GM12865 (cell line): Measurements from ENCODE around the gene SYT1.

ENCODE experiments used
- DNase-seq: peaks from one replicate; pipeline ENCODE4 v3.0.0; 2010; ENCODE audit warnings: low read depth
- H3K4me3 ChIP-seq: 2 replicates; pipeline ENCODE4 v1.5.1; 2011; ENCODE audit warnings: mild to moderate bottlenecking, low read depth, low read length, control low read depth
- TF ChIP-seq, protein P1 (sequence below): IDR thresholded peaks from 2 replicates; pipeline ENCODE4 v1.5.1; 2011; ENCODE audit warnings: low read length, control low read depth, low read depth, inconsistent platforms; ENCODE audit not compliant: insufficient read depth; ENCODE audit errors: missing control alignments

The SYT1 gene

GRCh38 chr12:79048962-79049361, 184.4 kb downstream of the SYT1 start:
- TF ChIP-seq, protein P1, sequence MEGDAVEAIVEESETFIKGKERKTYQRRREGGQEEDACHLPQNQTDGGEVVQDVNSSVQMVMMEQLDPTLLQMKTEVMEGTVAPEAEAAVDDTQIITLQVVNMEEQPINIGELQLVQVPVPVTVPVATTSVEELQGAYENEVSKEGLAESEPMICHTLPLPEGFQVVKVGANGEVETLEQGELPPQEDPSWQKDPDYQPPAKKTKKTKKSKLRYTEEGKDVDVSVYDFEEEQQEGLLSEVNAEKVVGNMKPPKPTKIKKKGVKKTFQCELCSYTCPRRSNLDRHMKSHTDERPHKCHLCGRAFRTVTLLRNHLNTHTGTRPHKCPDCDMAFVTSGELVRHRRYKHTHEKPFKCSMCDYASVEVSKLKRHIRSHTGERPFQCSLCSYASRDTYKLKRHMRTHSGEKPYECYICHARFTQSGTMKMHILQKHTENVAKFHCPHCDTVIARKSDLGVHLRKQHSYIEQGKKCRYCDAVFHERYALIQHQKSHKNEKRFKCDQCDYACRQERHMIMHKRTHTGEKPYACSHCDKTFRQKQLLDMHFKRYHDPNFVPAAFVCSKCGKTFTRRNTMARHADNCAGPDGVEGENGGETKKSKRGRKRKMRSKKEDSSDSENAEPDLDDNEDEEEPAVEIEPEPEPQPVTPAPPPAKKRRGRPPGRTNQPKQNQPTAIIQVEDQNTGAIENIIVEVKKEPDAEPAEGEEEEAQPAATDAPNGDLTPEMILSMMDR = no peak
- H3K4me3 ChIP-seq = no peak overlapping the region
- no peak for DNase-seq

DNA sequence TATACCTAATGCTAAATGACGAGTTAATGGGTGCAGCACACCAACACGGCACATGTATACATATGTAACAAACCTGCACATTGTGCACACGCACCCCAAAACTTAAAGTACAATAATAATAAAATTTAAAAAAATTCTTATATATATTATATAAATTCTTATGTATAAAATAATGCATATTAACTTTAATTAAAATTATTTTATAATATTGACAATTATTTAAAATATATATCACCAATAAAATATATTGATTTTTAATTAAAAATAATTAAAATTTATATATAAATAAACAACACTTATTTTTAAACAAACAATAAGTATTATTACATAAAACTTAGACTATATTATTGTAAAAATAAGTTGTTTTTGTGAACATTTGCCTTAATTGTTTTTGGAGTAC, 188.8 kb downstream of the SYT1 start:
- DNase-seq = no peak
- TF ChIP-seq, protein P1 = no peak
- H3K4me3 ChIP-seq = no peak overlapping the region

DNA sequence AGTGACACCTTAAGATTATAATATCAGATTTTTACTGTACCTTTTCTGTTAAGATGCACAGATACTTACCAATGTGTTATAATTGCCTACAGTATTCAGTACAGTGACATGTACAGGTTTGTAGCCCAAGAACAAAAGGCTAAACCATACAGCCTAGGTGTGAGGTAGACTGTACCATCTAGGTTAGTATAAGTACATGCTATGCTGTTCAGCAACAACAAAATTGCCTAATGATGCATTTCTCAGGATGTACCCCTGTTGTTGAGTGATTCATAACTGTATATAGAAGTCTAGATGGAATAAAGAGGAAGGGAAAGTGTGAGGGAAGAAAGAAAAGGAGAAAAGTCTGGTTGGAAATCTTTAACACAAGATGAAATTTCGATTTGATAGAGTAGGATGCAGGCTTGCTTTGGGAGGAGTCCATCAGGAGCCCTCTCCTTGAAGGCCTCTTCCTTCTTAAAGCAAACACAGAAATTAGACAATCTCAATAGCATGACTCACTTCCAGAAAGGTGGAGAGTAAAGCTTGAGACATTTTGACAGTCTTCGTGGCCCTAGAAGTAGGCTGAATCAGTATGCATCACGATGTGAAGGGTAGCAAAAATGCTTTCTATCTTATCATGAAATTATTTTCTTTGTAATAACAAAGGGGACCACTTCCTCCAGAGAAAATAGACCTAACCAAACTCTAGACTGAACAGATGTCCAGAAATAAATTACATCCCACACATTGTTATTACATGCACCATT, 191.5 kb downstream of the SYT1 start:
- TF ChIP-seq, protein P1 = no peak
- DNase-seq = no peak
- no peak overlapping the region for H3K4me3 ChIP-seq

GRCh38 chr12:79056775-79057174, 192.2 kb downstream of the SYT1 start:
- TF ChIP-seq, protein P1 = no peak
- H3K4me3 ChIP-seq = no peak overlapping the region
- no peak for DNase-seq

DNA sequence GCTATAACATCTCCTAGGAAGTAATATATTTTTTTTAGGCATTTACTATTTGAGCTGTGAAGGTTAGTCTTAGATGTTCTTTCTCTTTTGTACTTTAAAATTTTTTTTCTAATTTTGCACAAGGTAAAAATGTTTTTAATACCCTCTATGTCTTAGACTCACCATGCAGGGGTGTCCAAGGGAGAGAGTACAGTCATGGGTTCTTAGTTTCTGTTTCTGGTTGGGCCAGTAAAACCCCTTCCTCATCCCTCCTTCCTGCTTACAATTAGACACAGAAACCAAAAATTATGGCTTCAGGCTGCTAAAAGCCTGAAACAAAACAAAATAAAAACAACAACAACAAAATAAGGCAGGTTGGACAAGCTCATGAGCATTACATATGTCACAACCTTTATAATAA, 193.0 kb downstream of the SYT1 start:
- no peak overlapping the region for H3K4me3 ChIP-seq
- TF ChIP-seq, protein P1 = no peak
- DNase-seq = no peak

DNA sequence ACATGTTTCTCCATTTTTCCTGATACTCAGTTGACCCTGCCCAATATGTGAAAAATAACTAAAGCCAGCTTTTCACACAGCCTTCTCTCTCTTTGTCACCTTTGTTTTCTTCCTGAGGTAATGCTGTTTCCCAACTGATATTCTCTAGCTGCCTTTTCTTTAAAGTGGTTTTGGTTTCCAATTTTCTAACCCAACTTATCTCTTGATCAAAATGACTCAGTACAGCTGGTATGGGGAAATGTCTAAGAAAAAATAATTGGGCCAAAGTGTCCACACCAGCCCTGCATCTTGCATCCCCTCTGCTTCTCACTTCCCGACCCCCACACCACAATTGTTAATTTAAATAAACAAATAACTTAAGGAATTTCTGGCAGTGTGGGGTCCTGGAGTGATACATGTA, 193.8 kb downstream of the SYT1 start:
- no peak overlapping the region for H3K4me3 ChIP-seq
- no peak for DNase-seq
- TF ChIP-seq, protein P1 = no peak

DNA sequence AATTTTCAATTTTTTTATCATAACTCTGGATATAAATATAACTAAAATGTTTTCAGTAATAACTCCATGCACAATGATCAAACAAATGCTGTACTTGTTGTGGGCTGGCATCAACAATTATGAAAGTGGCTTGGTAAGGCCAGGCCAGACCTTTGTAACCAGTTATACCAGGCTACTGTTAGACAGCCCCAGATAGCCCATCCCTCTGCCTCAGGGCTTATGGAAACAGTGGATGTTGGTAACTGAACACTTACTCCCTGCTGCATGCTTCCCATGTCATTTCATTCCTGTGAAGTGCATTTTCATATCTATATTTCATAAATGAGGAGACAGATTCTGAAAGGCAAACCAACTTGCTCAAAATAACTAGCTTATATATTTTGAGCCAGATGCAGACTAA, 195.0 kb downstream of the SYT1 start:
- DNase-seq = no peak
- TF ChIP-seq, protein P1 = no peak
- no peak overlapping the region for H3K4me3 ChIP-seq
